ENCODE measurements around the gene SOX21. TPM values are rescaled to one million over a fixed set of nuclear protein-coding genes. Genes with fewer than 3 reads are reported as not detected.

The SOX21 gene
- total RNA-seq, 2 experiments from 2014 or later, result not detected

DNA sequence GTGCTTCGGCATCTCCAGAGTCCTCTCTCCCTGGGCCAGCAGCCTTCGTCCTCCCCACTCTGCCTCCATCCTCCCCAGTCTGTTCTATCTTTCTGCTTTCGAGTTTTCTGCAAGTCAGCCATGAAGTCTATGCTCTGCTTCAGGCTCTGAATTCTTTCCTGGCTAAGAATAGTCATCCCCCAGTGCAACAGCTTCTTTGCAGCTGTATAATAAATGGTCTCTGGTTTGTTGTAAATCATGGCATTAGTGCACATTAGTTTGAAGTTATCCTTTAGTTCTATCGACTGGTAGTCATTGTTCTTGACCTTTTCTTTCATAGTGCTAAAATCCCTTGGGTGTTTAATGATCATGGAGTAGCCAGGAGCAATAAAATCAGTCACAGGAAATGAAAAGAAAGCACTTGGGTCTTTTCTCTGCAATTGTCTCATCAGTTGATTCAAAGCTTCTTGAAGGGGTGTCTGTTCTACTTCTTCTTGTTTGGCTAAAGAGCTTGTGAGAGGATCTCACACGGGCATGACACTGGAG is 46.2 kb upstream of the SOX21 start:
- CTCF ChIA-PET, result no interaction called here
- peaks cover 65% of the 10 kb centered on the region for H3K27me3 Mint-ChIP-seq
- intact Hi-C loops (cut with DNase I, micrococcal nuclease), result no loop called here

DNA sequence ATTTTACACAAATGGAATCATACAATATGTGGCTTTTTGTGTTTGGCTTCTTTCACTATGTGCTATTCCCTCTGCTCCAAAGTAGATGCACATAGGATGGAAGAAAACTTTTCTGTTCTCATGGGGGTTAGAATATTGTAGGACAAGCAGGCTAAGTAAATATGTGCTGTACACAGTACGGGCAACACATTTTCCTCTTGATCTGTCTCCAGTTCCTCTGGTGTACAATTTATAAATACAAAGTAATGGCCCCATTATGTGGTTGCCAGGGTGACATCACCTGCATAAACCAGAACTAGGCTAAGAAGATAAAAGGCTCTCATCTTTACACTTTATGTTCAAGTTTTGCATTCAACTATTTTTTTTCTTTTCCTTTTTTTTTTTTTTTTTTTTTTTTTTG is 41.0 kb upstream of the SOX21 start:
- no peaks in the 10 kb centered on the region for H3K27me3 ChIP-seq (ENCODE audit: control insufficient read depth in 1 of 2, insufficient read depth in 2 of 2, low read length in 2 of 2)
- H3K4me1 Mint-ChIP-seq (ENCODE audit: low read depth), result no peaks in the 10 kb centered on the region
- ChIA-PET CTCF (no interaction called here), POLR2A (no interaction called here)
- H3K27ac Mint-ChIP-seq, result no peak overlapping the region
- intact Hi-C loops (cut with DNase I, micrococcal nuclease), result no loop called here
- H3K36me3 Mint-ChIP-seq (ENCODE audit: low read depth), result no peaks in the 10 kb centered on the region
- no peaks in the 10 kb centered on the region for H3K9me3 Mint-ChIP-seq
- no peak overlapping the region for H3K4me3 ChIP-seq (ENCODE audit: low read length)
- ATAC-seq (ENCODE audit: poor library complexity) (no peak), DNase-seq (no peak)
- no peaks in the 10 kb centered on the region for H3K36me3 ChIP-seq (ENCODE audit: insufficient read depth, low read length)
- H3K27ac ChIP-seq (ENCODE audit: low read depth in 1 of 2, low read length in 2 of 2), result no peak overlapping the region
- H3K4me1 ChIP-seq (ENCODE audit: insufficient read depth, low read length), result no peaks in the 10 kb centered on the region
- H3K4me3 Mint-ChIP-seq, result no peak overlapping the region
- no peaks in the 10 kb centered on the region for H3K9me3 ChIP-seq (ENCODE audit: control insufficient read depth in 1 of 2, insufficient read depth in 1 of 2, low read length in 2 of 2)
- H3K27me3 Mint-ChIP-seq, result peaks cover 44% of the 10 kb centered on the region
- TF ChIP-seq, protein P1, sequence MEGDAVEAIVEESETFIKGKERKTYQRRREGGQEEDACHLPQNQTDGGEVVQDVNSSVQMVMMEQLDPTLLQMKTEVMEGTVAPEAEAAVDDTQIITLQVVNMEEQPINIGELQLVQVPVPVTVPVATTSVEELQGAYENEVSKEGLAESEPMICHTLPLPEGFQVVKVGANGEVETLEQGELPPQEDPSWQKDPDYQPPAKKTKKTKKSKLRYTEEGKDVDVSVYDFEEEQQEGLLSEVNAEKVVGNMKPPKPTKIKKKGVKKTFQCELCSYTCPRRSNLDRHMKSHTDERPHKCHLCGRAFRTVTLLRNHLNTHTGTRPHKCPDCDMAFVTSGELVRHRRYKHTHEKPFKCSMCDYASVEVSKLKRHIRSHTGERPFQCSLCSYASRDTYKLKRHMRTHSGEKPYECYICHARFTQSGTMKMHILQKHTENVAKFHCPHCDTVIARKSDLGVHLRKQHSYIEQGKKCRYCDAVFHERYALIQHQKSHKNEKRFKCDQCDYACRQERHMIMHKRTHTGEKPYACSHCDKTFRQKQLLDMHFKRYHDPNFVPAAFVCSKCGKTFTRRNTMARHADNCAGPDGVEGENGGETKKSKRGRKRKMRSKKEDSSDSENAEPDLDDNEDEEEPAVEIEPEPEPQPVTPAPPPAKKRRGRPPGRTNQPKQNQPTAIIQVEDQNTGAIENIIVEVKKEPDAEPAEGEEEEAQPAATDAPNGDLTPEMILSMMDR (IDR thresholded peaks at IDR 0.05), result no peak

More for the DNA sequence above, 46.2 kb upstream of the SOX21 start:
- Mint-ChIP-seq H3K27ac (no peak overlapping the region), H3K4me1 (ENCODE audit: low read depth) (no peaks in the 10 kb centered on the region), H3K36me3 (ENCODE audit: low read depth) (no peaks in the 10 kb centered on the region), H3K4me3 (no peak overlapping the region), H3K9me3 (no peaks in the 10 kb centered on the region)
- Histone ChIP-seq H3K9me3 (ENCODE audit: control insufficient read depth in 1 of 2, insufficient read depth in 1 of 2, low read length in 2 of 2) (no peaks in the 10 kb centered on the region), H3K4me3 (ENCODE audit: low read length) (no peak overlapping the region), H3K27me3 (ENCODE audit: control insufficient read depth in 1 of 2, insufficient read depth in 2 of 2, low read length in 2 of 2) (peaks cover 3 to 9% of the 10 kb centered on the region in 2 experiments), H3K27ac (ENCODE audit: low read depth in 1 of 2, low read length in 2 of 2) (no peak overlapping the region), H3K4me1 (ENCODE audit: insufficient read depth, low read length) (no peaks in the 10 kb centered on the region), H3K36me3 (ENCODE audit: insufficient read depth, low read length) (no peaks in the 10 kb centered on the region)
- DNase-seq (no peak), ATAC-seq (ENCODE audit: poor library complexity) (no peak)
- POLR2A ChIA-PET, result no interaction called here
- TF ChIP-seq, protein P1 (IDR thresholded peaks at IDR 0.05), result no peak

DNA sequence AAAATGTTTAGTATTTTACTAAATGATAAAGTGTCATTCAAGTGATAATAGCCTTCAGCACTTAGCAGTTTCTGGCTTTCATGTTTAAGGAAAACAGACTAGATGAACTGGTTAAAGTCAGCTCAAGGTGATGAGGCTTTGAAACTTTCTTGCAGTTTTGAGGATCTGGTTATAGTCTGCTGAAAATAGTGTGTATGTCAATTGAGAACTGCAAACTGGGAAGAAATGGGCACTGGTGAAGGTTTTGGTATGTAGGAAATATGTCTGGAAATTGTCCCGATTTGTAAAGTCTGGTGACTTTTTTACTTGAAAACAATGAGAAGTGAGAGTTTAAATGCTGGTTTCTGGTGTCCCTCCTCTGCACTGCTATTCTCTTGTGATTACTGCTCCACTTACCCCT is 36.8 kb upstream of the SOX21 start:
- H3K27ac Mint-ChIP-seq, result no peak overlapping the region
- intact Hi-C loops (cut with DNase I, micrococcal nuclease), result no loop called here
- CTCF ChIA-PET, result no interaction called here
- no peaks in the 10 kb centered on the region for H3K9me3 Mint-ChIP-seq
- Histone ChIP-seq H3K4me1 (ENCODE audit: insufficient read depth, low read length) (no peaks in the 10 kb centered on the region), H3K9me3 (ENCODE audit: control insufficient read depth in 1 of 2, insufficient read depth in 1 of 2, low read length in 2 of 2) (no peaks in the 10 kb centered on the region), H3K4me3 (ENCODE audit: low read length) (no peak overlapping the region), H3K27me3 (ENCODE audit: control insufficient read depth in 1 of 2, insufficient read depth in 2 of 2, low read length in 2 of 2) (no peaks in the 10 kb centered on the region), H3K36me3 (ENCODE audit: insufficient read depth, low read length) (no peaks in the 10 kb centered on the region), H3K27ac (ENCODE audit: low read depth in 1 of 2, low read length in 2 of 2) (no peak overlapping the region)
- no peak for ATAC-seq (ENCODE audit: poor library complexity)
- H3K4me1 Mint-ChIP-seq (ENCODE audit: low read depth), result no peaks in the 10 kb centered on the region
- no peak overlapping the region for H3K4me3 Mint-ChIP-seq
- H3K36me3 Mint-ChIP-seq (ENCODE audit: low read depth), result no peaks in the 10 kb centered on the region
- POLR2A ChIA-PET, result no interaction called here
- no peak for DNase-seq
- TF ChIP-seq, protein P1 (IDR thresholded peaks at IDR 0.05), result no peak
- peaks cover 33% of the 10 kb centered on the region for H3K27me3 Mint-ChIP-seq
